ENCODE data around the gene RXRA. TPM values are rescaled to one million over a fixed set of nuclear protein-coding genes. Genes with fewer than 3 reads are reported as not detected.

The RXRA gene
- polyA plus RNA-seq, 1 donor from 2014 or later: 2.7 TPM

DNA sequence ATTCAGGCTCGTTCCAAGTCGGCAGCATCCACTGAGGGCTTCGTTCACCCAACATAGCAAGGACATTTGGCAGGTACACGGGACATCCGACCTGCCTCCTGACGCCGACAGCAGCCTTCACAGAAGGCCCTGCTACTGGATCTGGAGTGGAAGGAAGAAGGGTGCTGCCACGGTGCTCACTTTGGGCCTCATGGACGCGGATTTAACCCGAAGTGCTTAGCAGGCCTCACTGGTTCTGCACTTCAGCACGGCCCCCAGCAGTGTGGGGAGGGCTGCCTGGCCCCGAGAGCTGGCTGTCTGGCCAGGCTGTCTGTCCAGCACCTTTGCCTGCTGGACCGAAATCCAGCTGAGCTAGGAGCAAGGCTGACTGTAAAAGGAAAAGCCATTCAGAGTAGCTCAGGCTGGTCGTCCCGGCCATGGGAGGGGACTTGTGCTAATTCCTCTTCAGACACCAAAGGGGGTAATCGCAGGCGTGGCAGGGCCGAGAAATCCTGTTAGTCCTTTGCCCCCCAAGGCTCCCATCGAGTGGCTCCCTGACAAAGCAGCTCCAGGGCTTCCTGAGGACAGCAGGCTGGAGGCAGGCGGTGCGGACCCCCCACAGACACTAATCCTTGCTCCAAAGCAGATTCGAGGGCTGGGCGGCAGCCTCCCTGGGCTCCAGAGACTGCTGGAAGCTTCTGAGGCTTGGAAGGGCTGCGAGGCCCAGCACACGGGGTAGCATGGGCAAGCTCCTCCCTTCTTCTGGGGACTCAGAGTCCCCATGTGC lies 11.1 kb upstream of the RXRA start:
- Histone ChIP-seq H3K4me3 (ENCODE audit: low read length) (no peak overlapping the region), H3K79me2 (replicated peaks; ENCODE audit: insufficient read depth, low read length) (no peaks in the 10 kb centered on the region), H2AFZ (ENCODE audit: low read depth, low read length) (no peak overlapping the region), H3K9me3 (ENCODE audit: low read length) (no peaks in the 10 kb centered on the region), H3K27ac (ENCODE audit: low read length) (no peak overlapping the region), H3K9me2 (ENCODE audit: insufficient read depth, low read length) (no peaks in the 10 kb centered on the region), H3K27me3 (ENCODE audit: insufficient read depth, low read depth, low read length) (no peaks in the 10 kb centered on the region), H3F3A (ENCODE audit: insufficient read depth, low read length, poor library complexity, severe bottlenecking) (no peaks in the 10 kb centered on the region), H4K20me1 (ENCODE audit: insufficient read depth) (no peaks in the 10 kb centered on the region), H3K4me2 (ENCODE audit: low read length) (no peak overlapping the region), H3K9ac (ENCODE audit: low read length) (no peak overlapping the region), H3K36me3 (ENCODE audit: insufficient read depth, low read length) (no peaks in the 10 kb centered on the region)
- TF ChIP-seq, protein P1, sequence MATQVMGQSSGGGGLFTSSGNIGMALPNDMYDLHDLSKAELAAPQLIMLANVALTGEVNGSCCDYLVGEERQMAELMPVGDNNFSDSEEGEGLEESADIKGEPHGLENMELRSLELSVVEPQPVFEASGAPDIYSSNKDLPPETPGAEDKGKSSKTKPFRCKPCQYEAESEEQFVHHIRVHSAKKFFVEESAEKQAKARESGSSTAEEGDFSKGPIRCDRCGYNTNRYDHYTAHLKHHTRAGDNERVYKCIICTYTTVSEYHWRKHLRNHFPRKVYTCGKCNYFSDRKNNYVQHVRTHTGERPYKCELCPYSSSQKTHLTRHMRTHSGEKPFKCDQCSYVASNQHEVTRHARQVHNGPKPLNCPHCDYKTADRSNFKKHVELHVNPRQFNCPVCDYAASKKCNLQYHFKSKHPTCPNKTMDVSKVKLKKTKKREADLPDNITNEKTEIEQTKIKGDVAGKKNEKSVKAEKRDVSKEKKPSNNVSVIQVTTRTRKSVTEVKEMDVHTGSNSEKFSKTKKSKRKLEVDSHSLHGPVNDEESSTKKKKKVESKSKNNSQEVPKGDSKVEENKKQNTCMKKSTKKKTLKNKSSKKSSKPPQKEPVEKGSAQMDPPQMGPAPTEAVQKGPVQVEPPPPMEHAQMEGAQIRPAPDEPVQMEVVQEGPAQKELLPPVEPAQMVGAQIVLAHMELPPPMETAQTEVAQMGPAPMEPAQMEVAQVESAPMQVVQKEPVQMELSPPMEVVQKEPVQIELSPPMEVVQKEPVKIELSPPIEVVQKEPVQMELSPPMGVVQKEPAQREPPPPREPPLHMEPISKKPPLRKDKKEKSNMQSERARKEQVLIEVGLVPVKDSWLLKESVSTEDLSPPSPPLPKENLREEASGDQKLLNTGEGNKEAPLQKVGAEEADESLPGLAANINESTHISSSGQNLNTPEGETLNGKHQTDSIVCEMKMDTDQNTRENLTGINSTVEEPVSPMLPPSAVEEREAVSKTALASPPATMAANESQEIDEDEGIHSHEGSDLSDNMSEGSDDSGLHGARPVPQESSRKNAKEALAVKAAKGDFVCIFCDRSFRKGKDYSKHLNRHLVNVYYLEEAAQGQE (IDR thresholded peaks at IDR 0.05; ENCODE audit: borderline replicate concordance): no peak
- TF ChIP-seq EZH2 (IDR thresholded peaks at IDR 0.05; ENCODE audit: borderline replicate concordance, insufficient read depth, low read length, poor library complexity, severe bottlenecking): no peak
- no peak for TF ChIP-seq MXI1 (conservative IDR thresholded peaks at IDR 0.05; ENCODE audit: poor library complexity, severe bottlenecking)

DNA sequence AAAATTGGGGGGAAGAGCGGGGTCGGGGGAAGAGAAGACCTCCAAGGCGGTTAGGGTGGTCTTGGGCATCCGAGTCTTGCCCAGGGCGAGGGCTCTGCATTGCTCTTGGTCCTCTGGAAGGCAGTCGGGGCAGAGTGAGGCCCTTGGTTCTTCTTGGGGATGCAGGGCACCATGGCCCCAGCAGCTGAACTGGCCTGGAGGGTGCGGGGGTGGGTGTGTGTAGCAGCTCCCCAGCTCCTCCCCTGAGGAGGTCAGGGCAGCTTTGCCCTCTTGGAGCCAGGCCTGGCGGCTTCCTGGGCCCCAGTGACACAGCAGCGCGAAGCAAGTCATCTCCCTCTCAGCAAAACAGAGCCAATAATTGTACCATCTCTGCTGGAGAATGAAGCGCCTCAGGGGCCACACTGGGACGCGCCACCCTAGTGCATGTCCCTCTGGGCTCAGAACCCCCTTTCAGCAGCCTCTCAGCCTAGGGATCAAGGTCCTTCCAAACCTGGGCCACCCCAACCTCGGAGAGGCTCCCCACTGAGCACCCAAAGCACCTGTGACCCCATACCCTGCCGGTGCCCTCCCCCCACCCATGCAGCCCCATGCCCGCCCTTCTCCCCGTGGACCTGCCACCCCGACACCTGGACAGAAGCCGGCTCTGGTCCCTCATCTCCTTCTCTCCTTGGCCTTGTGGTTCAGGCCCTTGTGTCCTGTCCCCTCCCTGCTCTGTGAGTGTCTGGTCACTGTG lies 10.4 kb upstream of the RXRA start:
- H3K79me2 ChIP-seq (replicated peaks; ENCODE audit: insufficient read depth, low read length): no peaks in the 10 kb centered on the region
- H4K20me1 ChIP-seq (ENCODE audit: insufficient read depth): no peaks in the 10 kb centered on the region
- H3K9me2 ChIP-seq (ENCODE audit: insufficient read depth, low read length): no peaks in the 10 kb centered on the region
- H3K9me3 ChIP-seq (ENCODE audit: low read length): no peaks in the 10 kb centered on the region
- H3K4me2 ChIP-seq (ENCODE audit: low read length): no peak overlapping the region
- no peak overlapping the region for H3K9ac ChIP-seq (ENCODE audit: low read length)
- no peaks in the 10 kb centered on the region for H3K36me3 ChIP-seq (ENCODE audit: insufficient read depth, low read length)
- no peaks in the 10 kb centered on the region for H3F3A ChIP-seq (ENCODE audit: insufficient read depth, low read length, poor library complexity, severe bottlenecking)
- H3K4me3 ChIP-seq (ENCODE audit: low read length): no peak overlapping the region
- H3K27ac ChIP-seq (ENCODE audit: low read length): no peak overlapping the region
- H2AFZ ChIP-seq (ENCODE audit: low read depth, low read length): no peak overlapping the region
- TF ChIP-seq POLR2AphosphoS5 (IDR thresholded peaks at IDR 0.05) (no peak), TAF1 (IDR thresholded peaks at IDR 0.05; ENCODE audit: low read depth) (no peak)
- H3K27me3 ChIP-seq (ENCODE audit: insufficient read depth, low read depth, low read length): no peaks in the 10 kb centered on the region

DNA sequence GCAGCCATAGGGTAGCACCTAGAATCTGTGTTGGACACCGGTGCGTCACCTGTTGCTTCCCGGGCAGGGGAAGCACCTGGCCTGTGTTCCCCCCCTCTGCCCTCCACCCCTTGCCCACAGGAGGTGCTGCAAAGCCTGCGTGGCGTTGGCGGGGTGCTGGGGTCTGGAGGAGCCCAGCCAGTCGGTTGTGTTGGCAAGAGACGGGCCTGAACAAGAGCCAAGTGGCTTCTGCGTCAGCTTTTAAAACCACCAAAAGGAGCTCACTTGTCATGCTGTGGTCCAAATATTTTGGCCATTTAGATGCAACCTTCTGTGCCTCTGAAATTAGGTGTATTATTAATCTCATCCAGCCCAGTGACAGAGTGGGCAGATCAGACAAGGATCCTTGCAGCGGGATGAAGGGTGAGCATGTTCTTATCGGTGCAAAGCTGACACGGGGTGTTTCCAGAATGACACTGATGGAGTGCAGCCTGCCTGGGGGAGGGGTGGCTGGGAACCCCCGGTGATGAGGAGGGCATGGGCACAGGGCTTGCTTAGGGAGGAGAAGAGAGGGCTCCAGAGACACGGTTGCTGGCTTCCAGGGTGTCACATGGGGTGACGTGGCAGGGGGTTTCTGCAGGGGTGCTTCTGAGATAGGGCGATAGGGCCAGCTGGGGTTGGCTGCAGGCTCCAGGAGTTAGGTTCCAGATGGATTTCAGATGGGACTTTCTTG lies 9.7 kb upstream of the RXRA start:
- Histone ChIP-seq H3K9ac (ENCODE audit: low read length) (no peak overlapping the region), H3F3A (ENCODE audit: insufficient read depth, low read length, poor library complexity, severe bottlenecking) (no peaks in the 10 kb centered on the region), H4K20me1 (ENCODE audit: insufficient read depth) (no peaks in the 10 kb centered on the region), H3K9me3 (ENCODE audit: low read length) (no peaks in the 10 kb centered on the region), H3K79me2 (replicated peaks; ENCODE audit: insufficient read depth, low read length) (no peaks in the 10 kb centered on the region), H3K9me2 (ENCODE audit: insufficient read depth, low read length) (no peaks in the 10 kb centered on the region), H3K4me3 (ENCODE audit: low read length) (no peak overlapping the region), H3K27me3 (ENCODE audit: insufficient read depth, low read depth, low read length) (no peaks in the 10 kb centered on the region), H3K4me2 (ENCODE audit: low read length) (no peak overlapping the region), H3K27ac (ENCODE audit: low read length) (no peak overlapping the region), H2AFZ (ENCODE audit: low read depth, low read length) (no peak overlapping the region), H3K36me3 (ENCODE audit: insufficient read depth, low read length) (no peaks in the 10 kb centered on the region)
- no peak for TF ChIP-seq POLR2AphosphoS5 (IDR thresholded peaks at IDR 0.05)
